Activated naive CD4-positive, alpha-beta T cell treated with anti-CD3 and anti-CD28 coated beads, Interleukin-2, amount 50 U/mL, for 72 hours (primary cell): ENCODE results near the gene CYB5R2. TPM values are rescaled to one million over a fixed set of nuclear protein-coding genes. Genes with fewer than 3 reads are reported as not detected.

Experiments
- ATAC-seq, 2 donors: fragments of 150-1000 bp; cut with Tn5 transposase; 2 replicates each; pipeline ENCODE4 v1.10.0; 2021; ENCODE audit warnings: mild to moderate bottlenecking in 2 of 2, moderate library complexity in 2 of 2
- DNase-seq, 2 donors: peaks; one replicate each; pipeline ENCODE4 v3.0.0; 2021 to 2022; ENCODE audit warnings: low spot score in 2 of 2
- H3K27ac Mint-ChIP-seq, 2 donors: one replicate each; pipeline ENCODE4 v1.8.0; 2022; ENCODE audit warnings: mild to moderate bottlenecking in 2 of 2, mixed read lengths in 2 of 2
- H3K36me3 Mint-ChIP-seq, 2 donors: one replicate each; pipeline ENCODE4 v1.8.0; 2022; ENCODE audit warnings: mixed read lengths in 2 of 2
- H3K9me3 Mint-ChIP-seq, 2 donors: one replicate each; pipeline ENCODE4 v1.8.0; 2022; ENCODE audit warnings: mixed read lengths in 2 of 2
- total RNA-seq, 2 donors: library from RNA; stranded (reverse); gene quantifications; one replicate each; pipeline ENCODE4 v1.2.3, GENCODE V29; 2022

The CYB5R2 gene
- 10 to 100 TPM in 1 of 2 donors, under 1 TPM in 1; 0.77 to 26.9 TPM for total RNA-seq

DNA sequence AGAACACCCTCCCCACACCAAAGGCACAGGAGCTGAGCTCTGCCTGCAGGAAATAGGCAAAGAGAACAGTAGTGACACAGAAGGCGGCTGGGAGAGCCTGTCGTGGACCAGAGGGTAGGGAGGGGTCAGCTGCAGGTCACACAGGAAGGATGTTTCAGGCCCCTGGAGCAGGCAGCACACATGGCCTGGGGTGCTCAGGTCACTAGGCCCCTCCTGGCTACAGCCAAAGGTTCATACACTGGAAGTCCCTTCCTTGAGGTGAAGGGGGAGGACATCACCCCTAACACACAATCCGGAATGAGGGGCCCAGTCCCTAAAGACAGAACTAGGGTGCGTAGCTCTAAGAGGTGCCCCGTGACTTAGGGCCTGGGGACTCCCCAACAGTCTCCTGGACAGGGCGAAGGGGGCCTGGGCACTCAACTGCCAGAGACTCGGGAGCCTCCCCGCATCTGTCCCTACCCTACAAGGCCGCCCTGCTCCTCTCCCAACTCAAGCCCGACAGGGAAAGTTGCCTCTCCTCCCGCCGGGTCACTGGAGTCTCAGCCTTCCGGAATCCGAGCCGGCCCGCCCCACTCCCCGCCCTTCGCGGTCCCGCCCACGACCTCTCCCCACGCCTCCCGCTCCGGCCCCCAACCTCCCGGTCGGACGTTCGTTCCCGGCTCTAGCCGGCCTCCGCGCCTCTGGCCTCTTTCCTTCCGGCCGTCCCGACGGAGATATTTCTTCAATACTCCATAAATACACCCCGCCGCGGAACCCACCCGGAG is at the start of gene CYB5R2:
Gene CYB5R2 (minus strand): TSS at position 541 of the 764 bp plus-strand sequence. CDS start 675 bp downstream, outside the sequence.
- DNase-seq, result no peak
- peak in 1 of 2 donors; percentile 7 for ATAC-seq
- H3K9me3 Mint-ChIP-seq, result no peaks in the 10 kb centered on the region
- peaks cover 0 to 8% of the 10 kb centered on the region in 2 donors for H3K36me3 Mint-ChIP-seq
- peak within 1 kb of the TSS in 1 of 2 donors; percentile 60 for H3K27ac Mint-ChIP-seq

DNA sequence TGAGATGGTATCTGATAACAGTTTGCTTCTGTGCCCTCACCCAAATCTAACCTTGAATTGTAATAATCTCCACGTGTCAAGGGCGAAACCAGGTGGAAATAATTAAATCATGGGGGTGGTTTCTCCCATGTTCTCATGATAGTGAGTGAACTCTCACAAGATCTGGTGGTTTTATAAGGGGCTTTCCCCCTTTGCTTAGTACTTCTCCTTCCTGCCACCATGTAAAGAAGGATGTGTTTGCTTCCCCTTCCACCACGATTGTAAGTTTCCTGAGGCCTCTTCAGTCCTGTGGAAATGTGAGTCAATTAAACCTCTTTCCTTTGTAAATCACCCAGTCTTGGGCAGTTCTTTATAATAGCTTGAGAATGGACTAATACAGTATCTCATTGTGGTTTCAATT is 41.5 kb upstream of the CYB5R2 start:
- DNase-seq, result no peak
- peaks cover 0 to 9% of the 10 kb centered on the region in 2 donors for H3K36me3 Mint-ChIP-seq
- no peak overlapping the region for H3K27ac Mint-ChIP-seq
- H3K9me3 Mint-ChIP-seq, result peaks cover 3 to 11% of the 10 kb centered on the region in 2 donors
- ATAC-seq, result no peak

- Mint-ChIP-seq H3K27ac (no peak within 1 kb of the TSS), H3K9me3 (no peaks in the 10 kb centered on the region), H3K36me3 (no peaks in the 10 kb centered on the region)
- DNase-seq, result no peak
- ATAC-seq, result no peak
Observed at GRCh38 chr11:7706377-7706776, 33.1 kb upstream of the CYB5R2 start, which contains the start of gene OVCH2. Gene OVCH2 (minus strand): TSS chr11:7706477. CDS start chr11:7706394, 83 bp downstream.

DNA sequence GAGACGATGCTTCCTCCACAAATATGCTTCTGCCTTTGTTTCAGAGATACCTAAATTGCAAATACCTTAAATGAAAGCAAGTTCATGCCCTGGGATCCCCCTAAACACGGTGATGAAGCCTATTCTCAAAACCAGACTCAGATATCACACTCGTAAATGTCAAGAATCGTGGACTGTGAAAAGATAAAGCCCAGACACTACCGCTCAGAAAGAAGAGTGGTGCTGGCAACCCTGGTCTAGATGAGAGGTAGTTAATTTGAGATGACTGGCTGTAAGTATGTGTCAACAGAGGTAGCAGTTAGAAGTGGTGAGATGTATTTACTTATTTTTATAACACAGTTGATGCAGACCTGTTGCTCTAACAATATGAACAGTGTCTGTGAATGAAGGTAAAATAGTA is 30.4 kb upstream of the CYB5R2 start:
- no peaks in the 10 kb centered on the region for H3K9me3 Mint-ChIP-seq
- no peak for ATAC-seq
- no peak overlapping the region for H3K27ac Mint-ChIP-seq
- H3K36me3 Mint-ChIP-seq, result no peaks in the 10 kb centered on the region
- DNase-seq, result no peak

- Mint-ChIP-seq H3K27ac (no peak overlapping the region), H3K9me3 (no peaks in the 10 kb centered on the region), H3K36me3 (no peaks in the 10 kb centered on the region)
- DNase-seq (no peak), ATAC-seq (peak; percentile 20 to 76)
Observed at GRCh38 chr11:7696424-7696823, 23.1 kb upstream of the CYB5R2 start.

DNA sequence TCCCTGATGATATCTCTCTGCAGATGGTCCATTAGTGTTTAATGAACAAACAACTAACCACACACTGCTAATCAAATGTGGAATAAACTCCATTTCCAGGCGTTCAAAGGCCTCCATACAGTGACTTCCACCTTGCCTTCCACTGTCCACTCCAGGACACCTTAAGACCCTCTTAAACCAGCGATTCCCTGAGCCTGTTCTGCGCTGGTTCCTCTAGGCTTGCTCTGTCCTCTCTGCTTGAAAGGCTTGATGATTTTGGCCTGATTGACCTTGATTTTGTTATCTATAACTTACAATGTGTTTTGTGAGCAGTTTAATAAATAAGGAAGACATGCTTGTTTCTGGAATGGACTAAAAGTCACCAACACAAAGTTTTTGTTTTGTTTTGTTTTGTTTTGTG is 20.9 kb upstream of the CYB5R2 start:
- H3K27ac Mint-ChIP-seq, result no peak overlapping the region
- H3K36me3 Mint-ChIP-seq, result no peaks in the 10 kb centered on the region

GRCh38 chr11:7692426-7692825 is 19.1 kb upstream of the CYB5R2 start:
- Mint-ChIP-seq H3K36me3 (no peaks in the 10 kb centered on the region), H3K27ac (no peak overlapping the region), H3K9me3 (no peaks in the 10 kb centered on the region)
- ATAC-seq, result no peak
- DNase-seq, result no peak

More for the DNA sequence above, 20.9 kb upstream of the CYB5R2 start:
- no peak for ATAC-seq
- no peaks in the 10 kb centered on the region for H3K9me3 Mint-ChIP-seq
- DNase-seq, result no peak

DNA sequence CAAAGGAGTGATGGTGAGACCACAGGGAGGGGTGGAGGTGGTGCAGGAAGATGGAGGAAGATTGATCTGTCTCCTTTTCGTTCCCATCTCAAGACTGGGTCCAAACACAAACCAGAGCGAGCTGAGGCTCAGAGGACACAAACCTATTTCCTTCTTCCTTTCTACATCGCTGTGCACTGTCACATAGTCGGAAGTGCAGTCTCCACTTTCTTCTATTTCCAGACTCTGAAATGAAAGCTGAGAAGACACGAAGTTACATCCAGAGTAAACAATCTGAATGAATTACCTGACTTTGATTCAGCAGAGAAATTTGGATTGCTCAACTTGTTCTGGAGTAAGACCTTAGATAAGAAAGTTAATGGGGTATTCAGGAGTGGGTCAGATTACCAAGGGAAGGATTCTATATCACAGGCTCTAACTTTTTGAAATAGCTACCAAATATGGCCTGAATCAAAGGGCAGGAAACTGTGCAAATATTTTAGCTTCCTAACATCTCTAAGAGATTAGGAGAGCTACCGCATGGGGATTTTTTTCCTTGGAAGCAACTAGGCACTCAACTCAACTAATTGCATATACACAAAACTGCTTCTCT is 18.6 kb upstream of the CYB5R2 start:
- DNase-seq, result no peak
- no peaks in the 10 kb centered on the region for H3K9me3 Mint-ChIP-seq
- no peak overlapping the region for H3K27ac Mint-ChIP-seq
- H3K36me3 Mint-ChIP-seq, result no peaks in the 10 kb centered on the region
- no peak for ATAC-seq

- no peaks in the 10 kb centered on the region for H3K36me3 Mint-ChIP-seq
- H3K9me3 Mint-ChIP-seq, result no peaks in the 10 kb centered on the region
- DNase-seq (no peak), ATAC-seq (no peak)
- H3K27ac Mint-ChIP-seq, result no peak overlapping the region
Observed at GRCh38 chr11:7690648-7691047, 17.3 kb upstream of the CYB5R2 start.

DNA sequence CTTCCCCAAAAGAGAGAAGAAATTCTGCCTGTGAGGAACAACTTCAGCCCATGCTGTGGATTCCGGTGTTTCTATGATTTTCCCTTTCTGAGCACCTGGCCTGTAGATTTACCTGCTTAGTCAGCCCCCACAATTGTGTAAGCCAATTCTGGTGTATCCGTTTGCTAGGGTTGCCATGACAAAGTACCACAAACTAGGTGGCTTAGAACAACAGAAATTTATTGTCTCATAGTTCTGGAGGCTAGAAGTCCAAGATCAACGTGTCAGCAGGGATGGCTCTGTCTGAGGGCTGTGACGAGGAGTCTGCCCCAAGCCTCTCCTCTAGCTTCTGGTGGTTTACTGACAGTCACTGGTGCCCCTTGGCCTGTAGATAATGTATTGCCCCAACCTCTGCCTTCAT is 15.9 kb upstream of the CYB5R2 start:
- Mint-ChIP-seq H3K36me3 (no peaks in the 10 kb centered on the region), H3K27ac (no peak overlapping the region), H3K9me3 (no peaks in the 10 kb centered on the region)
- DNase-seq (no peak), ATAC-seq (no peak)

DNA sequence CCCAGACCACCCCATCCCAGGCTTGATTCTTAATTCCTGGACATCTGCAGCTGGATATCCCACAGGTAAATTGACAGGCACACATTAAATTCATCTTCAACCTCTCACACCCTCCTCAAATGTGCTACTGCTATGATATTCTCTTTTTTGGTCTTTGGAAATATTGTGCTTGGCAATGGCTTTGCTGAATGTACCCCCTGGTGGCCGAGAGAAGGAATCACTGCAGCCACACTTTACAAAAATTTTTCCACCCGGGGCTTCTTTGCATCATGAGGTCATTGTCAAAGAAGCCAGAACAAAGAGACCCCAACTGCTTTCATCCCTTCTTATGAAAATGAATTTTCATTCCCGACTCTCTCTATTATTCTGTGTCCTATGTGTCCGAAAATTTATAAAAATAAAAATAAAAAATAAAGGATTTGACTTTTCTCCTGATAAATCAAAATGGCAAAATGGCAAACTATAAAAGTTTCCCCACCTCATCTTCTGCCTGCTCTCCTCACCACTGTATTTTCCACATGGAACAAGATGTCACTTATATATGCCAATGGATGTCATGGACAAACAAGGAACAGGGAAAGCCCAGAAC is 15.0 kb upstream of the CYB5R2 start:
- no peak overlapping the region for H3K27ac Mint-ChIP-seq
- H3K9me3 Mint-ChIP-seq, result no peaks in the 10 kb centered on the region
- ATAC-seq (peak in 1 of 2 donors; percentile 62), DNase-seq (no peak)
- H3K36me3 Mint-ChIP-seq, result no peaks in the 10 kb centered on the region

DNA sequence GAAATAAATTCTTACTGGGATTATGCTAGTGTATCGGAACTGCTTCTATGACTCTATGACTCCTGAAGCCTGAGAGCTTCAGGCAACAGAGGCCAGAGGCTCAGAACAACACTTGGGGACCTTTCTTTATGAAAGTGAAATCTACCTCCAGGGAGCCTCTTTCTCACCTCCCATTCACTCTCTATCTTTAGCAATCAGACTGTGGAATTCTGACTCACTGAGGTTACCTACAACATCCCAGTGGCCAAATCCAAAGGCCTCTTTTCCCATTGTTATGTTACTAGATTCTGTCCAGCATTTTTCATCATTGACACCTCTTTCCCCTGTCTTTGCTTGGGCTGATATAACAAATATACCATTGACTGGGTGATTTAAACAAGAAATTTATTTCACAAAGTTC is 14.1 kb upstream of the CYB5R2 start:
- no peak for ATAC-seq
- Mint-ChIP-seq H3K9me3 (no peaks in the 10 kb centered on the region), H3K27ac (no peak overlapping the region), H3K36me3 (no peaks in the 10 kb centered on the region)
- DNase-seq, result no peak

GRCh38 chr11:7686761-7687160 is 13.5 kb upstream of the CYB5R2 start:
- Mint-ChIP-seq H3K27ac (no peak overlapping the region), H3K36me3 (no peaks in the 10 kb centered on the region), H3K9me3 (no peaks in the 10 kb centered on the region)
- no peak for ATAC-seq
- no peak for DNase-seq

DNA sequence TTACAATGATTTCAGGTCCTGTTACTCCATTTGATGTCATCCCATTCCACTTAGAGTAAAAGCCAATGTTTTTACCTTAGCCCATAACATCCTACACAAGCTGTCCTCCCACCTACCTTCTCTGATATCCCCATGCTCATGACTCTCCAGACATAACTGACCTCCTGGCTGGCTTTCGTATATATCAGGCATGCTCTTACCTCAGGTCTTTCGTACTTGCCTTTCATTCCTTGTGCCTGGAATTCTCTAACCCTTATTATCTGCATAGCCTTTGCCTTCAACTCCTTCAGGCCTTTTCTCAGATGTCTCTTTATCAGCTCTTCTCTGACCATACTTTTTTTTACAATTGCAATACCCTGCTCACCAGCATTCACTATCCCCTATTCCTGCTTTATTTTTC is 10.3 kb upstream of the CYB5R2 start:
- ATAC-seq (no peak), DNase-seq (no peak)
- Mint-ChIP-seq H3K27ac (no peak overlapping the region), H3K36me3 (no peaks in the 10 kb centered on the region), H3K9me3 (peaks cover 0 to 4% of the 10 kb centered on the region in 2 donors)

DNA sequence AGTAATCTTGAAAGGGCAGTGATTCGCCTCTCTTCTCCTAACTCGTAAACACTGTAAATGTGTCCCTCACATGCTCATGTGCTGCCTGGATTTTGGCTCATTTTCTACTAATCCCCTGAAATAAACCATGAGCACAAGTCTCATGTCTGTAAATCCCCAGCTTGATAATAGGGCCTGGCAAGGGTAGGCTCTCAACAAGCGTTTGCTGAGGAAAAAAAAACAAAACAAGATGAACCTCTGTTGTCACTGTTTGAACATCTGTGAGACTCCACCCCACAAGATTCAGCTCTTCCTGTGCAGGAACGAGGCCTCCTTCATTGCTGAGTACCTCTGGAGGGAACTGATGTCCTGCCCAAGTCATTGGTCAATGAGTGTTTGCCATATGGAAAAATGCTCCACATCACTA is 4.5 kb upstream of the CYB5R2 start:
- Mint-ChIP-seq H3K36me3 (peaks cover 0 to 8% of the 10 kb centered on the region in 2 donors), H3K9me3 (peaks cover 0 to 4% of the 10 kb centered on the region in 2 donors), H3K27ac (no peak overlapping the region)
- no peak for ATAC-seq
- DNase-seq, result no peak

GRCh38 chr11:7677071-7677470 is 3.8 kb upstream of the CYB5R2 start:
- Mint-ChIP-seq H3K36me3 (peaks cover 0 to 8% of the 10 kb centered on the region in 2 donors), H3K27ac (no peak overlapping the region), H3K9me3 (peaks cover 0 to 4% of the 10 kb centered on the region in 2 donors)
- DNase-seq, result no peak
- ATAC-seq, result peak in 1 of 2 donors; percentile 60

GRCh38 chr11:7675631-7676030 is 2.3 kb upstream of the CYB5R2 start:
- Mint-ChIP-seq H3K36me3 (peaks cover 0 to 8% of the 10 kb centered on the region in 2 donors), H3K27ac (no peak overlapping the region), H3K9me3 (peaks cover 0 to 4% of the 10 kb centered on the region in 2 donors)
- DNase-seq (no peak), ATAC-seq (no peak)
